Choroid plexus epithelial cell (primary cell): ENCODE results near the gene RAB5A.
"Not testable (repeated sequence)": the region's sequence is repeated elsewhere in the genome, so short reads cannot be mapped to it uniquely, and the experiment has no call there.

Experiments used
- DNase-seq: peaks from one replicate; pipeline ENCODE4 v3.0.0-alpha.2; 2010; ENCODE audit warnings: low read depth
- H3K4me3 ChIP-seq: 2 replicates; pipeline ENCODE4 v1.5.1; 2011; ENCODE audit warnings: low read depth, mild to moderate bottlenecking, control low read depth, low read length, moderate library complexity
- TF ChIP-seq, protein P1 (sequence below): conservative IDR thresholded peaks from 2 replicates; pipeline ENCODE4 v1.5.1; 2011; ENCODE audit warnings: low read depth, mild to moderate bottlenecking, control low read depth, inconsistent platforms, low read length, moderate library complexity

RAB5A gene

DNA sequence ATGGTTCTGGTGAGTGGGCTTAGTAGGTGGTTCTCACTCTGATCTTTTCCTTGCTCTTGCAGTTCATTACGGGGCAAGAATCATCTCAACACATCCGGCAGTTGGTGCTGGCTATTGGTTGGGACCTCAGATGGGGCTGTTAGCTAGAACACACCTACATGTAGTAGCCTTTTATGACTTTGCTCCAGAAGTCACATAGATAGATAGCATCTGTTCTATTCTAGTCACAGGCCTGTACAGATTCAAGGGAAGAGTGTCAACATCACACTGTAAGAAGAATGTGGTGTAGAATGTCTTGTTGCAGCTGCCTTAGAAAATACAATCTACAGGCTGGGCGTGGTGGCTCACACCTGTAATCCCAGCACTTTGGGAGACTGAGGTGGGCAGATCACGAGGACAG lies 15.1 kb downstream of the RAB5A start:
- DNase-seq, result no peak
- no peak overlapping the region for H3K4me3 ChIP-seq
- TF ChIP-seq, protein P1, sequence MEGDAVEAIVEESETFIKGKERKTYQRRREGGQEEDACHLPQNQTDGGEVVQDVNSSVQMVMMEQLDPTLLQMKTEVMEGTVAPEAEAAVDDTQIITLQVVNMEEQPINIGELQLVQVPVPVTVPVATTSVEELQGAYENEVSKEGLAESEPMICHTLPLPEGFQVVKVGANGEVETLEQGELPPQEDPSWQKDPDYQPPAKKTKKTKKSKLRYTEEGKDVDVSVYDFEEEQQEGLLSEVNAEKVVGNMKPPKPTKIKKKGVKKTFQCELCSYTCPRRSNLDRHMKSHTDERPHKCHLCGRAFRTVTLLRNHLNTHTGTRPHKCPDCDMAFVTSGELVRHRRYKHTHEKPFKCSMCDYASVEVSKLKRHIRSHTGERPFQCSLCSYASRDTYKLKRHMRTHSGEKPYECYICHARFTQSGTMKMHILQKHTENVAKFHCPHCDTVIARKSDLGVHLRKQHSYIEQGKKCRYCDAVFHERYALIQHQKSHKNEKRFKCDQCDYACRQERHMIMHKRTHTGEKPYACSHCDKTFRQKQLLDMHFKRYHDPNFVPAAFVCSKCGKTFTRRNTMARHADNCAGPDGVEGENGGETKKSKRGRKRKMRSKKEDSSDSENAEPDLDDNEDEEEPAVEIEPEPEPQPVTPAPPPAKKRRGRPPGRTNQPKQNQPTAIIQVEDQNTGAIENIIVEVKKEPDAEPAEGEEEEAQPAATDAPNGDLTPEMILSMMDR, result no peak

DNA sequence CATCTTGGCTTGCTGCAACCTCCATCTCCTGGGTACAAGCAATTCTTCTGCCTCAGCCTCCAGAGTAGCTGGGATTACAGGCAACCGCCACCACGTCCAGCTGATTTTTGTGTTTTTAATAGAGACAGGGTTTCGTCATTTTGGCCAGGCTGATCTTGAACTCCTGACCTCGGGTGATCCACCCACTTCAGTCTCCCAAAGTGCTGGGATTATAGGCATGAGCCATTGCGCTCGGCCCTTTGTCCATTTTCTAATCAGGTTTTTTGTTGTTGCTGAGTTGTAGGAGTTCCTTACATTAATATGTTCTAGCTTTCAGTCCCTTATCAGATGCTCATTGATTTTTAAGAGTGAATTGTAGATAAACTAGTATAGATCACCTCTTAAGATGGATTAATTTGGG lies 20.3 kb downstream of the RAB5A start:
- no peak for DNase-seq
- TF ChIP-seq, protein P1, result no peak
- H3K4me3 ChIP-seq, result no peak overlapping the region

DNA sequence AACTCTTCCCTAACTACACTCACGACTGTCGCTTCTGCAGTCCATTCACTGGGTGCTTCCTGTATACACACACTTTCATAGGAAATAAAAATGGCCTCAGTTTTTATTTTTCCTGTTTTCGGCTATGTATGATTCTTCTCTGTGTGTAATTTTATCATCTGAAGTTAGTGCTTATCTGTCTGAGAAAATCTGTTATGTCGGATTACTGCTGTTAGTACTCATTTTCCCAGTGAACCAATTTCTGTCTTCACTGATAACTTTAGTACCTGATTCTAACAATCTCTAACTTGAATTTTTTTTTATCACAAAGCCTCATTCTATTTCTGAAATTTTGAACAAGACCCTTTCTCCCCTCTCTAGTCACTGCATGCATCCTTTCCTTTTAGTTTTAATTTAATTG lies 20.9 kb downstream of the RAB5A start:
- H3K4me3 ChIP-seq, result no peak overlapping the region
- TF ChIP-seq, protein P1, result no peak
- no peak for DNase-seq

DNA sequence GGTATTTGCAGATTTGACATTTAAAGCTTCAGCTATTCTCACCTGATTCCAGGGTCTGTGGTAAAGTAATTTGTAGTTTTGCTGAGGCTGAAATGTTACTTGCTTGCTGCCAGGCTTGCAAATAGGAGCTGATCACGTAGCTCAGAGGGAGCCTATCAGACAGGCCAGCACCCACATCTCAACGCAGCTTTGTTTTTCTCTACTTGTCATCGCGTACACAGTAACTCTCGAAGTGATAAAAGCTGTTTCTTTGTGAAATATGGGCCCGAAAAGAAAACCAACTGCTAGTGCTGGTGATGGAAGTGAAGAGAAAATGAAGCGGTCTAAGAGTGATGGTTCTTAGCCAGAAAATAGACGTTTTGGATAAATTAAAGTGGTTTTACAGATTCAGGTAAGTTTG lies 23.4 kb downstream of the RAB5A start:
- no peak for DNase-seq
- no peak overlapping the region for H3K4me3 ChIP-seq
- TF ChIP-seq, protein P1, result no peak

DNA sequence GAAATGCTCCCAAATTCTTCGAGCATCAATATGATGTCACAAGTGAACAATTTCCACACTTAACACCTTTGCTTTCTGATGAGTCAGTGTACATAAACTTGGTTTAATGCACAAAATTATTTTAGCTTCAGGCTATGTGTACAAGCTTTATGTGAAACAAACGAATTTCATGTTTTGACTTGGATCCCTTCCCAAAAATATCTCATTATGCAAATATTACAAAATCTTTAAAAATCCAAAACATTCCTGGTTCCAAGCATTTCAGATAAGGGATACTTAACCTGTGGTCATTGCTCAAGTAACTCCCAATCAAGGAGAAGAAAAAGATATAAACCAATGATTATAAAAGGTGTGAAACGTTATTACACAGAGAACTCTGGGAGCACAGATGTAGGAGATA lies 25.2 kb downstream of the RAB5A start:
- DNase-seq, result peak; percentile 41
- TF ChIP-seq, protein P1, result no peak
- no peak overlapping the region for H3K4me3 ChIP-seq

DNA sequence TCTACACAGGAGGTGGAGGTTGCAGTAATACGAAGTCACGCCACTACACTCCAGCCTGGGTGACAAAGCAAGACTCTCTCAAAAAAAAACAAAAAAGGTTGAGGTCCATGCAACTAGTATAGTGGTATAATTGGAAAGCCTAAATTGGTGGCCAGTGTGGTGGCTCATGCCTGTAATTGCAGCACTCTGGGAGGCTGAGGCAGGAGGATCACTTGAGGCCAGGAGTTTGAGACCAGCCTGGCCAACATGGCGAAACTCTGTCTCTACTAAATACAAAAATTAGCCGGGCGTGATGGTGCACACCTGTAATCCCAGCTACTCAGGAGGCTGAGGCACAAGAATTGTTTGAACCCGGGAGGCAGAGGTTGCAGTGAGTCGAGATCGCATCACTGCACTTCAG lies 42.0 kb downstream of the RAB5A start:
- not testable (repeated sequence) for H3K4me3 ChIP-seq, DNase-seq

DNA sequence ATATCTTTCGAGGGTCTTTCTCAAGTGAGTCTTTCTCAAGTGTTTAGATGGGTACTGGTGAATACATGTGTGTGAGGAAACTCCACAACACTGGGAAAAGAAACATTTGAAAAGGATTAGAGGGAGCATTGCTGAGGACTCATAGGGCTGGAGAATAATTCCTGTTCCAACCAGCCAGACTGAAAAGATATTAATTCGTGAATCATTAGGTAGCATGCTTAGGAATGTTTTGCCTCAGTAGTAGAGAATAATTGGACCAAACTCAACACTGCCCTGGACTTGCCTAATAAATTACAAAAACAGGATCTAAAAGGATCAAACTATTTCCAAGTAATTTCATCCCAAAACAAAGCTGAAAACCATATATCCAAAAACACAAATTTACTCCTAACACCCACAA lies 47.9 kb downstream of the RAB5A start:
- no peak for DNase-seq
- TF ChIP-seq, protein P1, result no peak
- H3K4me3 ChIP-seq, result no peak overlapping the region

DNA sequence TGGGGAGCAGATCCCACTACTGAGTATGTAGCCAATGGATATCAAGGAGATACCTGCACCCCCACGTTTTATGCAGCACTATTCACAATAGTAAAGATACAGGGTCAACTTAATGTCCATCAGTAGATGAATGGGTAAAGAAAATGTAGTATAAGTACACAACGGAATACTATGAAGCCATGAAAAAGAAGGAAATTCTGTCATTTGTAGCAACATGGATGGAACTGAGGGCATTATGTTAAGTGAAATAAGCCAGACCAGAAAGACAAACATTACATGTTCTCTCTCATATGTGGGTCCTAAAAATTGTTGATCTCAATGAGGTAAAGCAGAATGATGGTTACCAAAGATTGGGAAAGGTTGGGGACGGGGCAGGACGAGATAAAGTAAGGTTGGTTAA lies 50.6 kb downstream of the RAB5A start:
- TF ChIP-seq, protein P1, result no peak
- H3K4me3 ChIP-seq, result no peak overlapping the region
- no peak for DNase-seq
